Sigmoid colon (tissue), 4 donors: ENCODE measurements around the gene DDX43.

ENCODE experiments used
- EP300 ChIP-seq, 4 donors: sonication (generic); formaldehyde crosslinking; IDR thresholded peaks; one replicate each; pipeline ENCODE4 v1.6.1; 2017; ENCODE audit warnings: antibody characterized with exemption in 4 of 4
- POLR2A ChIP-seq, 2 donors: fragments of 450-650 bp; IDR thresholded peaks; one replicate each; pipeline ENCODE4 v1.6.1; 2016; ENCODE audit warnings: antibody characterized with exemption in 2 of 2, mild to moderate bottlenecking in 2 of 2, moderate library complexity in 2 of 2
- POLR2AphosphoS5 ChIP-seq, 4 donors: sonication (generic); formaldehyde crosslinking; IDR thresholded peaks; one replicate each; pipeline ENCODE4 v1.6.1; 2017; ENCODE audit warnings: antibody characterized with exemption in 4 of 4
- TF ChIP-seq, protein P1 (sequence below), 4 experiments: fragments of 450-650 bp in 3 of 4; fragments of 200-600 bp in 1 of 4; IDR thresholded peaks; one replicate each; pipeline ENCODE4 v1.5.1; 2016 to 2019; ENCODE audit warnings: antibody characterized with exemption in 4 of 4, mild to moderate bottlenecking in 3 of 4, moderate library complexity in 2 of 4

GRCh38 chr6:73364121-73364520 is 30.5 kb upstream of the DDX43 start:
- TF ChIP-seq POLR2A (IDR thresholded peaks at IDR 0.05) (no peak), EP300 (IDR thresholded peaks at IDR 0.05) (no peak), POLR2AphosphoS5 (IDR thresholded peaks at IDR 0.05) (no peak)
- TF ChIP-seq, protein P1, sequence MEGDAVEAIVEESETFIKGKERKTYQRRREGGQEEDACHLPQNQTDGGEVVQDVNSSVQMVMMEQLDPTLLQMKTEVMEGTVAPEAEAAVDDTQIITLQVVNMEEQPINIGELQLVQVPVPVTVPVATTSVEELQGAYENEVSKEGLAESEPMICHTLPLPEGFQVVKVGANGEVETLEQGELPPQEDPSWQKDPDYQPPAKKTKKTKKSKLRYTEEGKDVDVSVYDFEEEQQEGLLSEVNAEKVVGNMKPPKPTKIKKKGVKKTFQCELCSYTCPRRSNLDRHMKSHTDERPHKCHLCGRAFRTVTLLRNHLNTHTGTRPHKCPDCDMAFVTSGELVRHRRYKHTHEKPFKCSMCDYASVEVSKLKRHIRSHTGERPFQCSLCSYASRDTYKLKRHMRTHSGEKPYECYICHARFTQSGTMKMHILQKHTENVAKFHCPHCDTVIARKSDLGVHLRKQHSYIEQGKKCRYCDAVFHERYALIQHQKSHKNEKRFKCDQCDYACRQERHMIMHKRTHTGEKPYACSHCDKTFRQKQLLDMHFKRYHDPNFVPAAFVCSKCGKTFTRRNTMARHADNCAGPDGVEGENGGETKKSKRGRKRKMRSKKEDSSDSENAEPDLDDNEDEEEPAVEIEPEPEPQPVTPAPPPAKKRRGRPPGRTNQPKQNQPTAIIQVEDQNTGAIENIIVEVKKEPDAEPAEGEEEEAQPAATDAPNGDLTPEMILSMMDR (IDR thresholded peaks at IDR 0.05): no peak
